ENCODE data around the gene FAN1. TPM values are rescaled to one million over a fixed set of nuclear protein-coding genes. Genes with fewer than 3 reads are reported as not detected.

The FAN1 gene
- 9.9 and 13.4 TPM in 2 replicates for total RNA-seq

DNA sequence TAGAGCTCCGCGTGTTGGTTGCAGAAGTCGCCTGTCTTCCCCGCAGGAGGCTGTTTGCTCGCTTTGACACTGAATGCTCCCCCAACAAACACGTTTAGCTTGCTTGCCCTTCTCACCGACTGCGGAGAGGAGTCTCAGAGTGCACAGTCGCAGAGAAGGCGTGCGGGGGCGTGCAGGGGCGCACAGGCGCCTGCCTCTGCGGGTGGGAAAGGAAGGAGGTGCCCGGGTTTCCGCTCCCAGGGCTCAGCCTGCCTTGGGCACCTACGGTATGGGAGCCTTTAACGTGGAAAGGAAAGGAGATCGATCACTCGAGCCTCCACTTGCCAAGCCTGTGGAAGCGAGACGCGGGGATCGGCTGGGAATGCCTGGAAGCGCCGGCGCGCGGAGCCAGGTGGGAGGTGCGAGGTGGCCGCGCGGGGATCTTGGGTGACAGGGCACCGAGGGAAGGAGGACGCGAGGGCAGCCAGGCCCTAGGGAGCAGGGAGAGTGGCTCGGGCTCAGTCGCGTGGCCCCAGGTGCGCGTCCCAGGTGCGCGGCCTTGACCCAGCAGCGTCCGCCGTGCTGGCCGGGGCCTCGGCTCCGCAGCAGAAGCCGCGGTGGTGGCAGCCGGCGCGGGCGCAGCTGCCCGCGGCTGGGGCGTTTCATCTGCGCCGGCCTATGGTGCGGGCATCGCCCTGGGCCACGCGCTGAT lies at the start of gene FAN1:
Gene FAN1 (plus strand): TSS at position 419 of the 691 bp plus-strand sequence. CDS start 749 bp downstream, outside the sequence.

DNA sequence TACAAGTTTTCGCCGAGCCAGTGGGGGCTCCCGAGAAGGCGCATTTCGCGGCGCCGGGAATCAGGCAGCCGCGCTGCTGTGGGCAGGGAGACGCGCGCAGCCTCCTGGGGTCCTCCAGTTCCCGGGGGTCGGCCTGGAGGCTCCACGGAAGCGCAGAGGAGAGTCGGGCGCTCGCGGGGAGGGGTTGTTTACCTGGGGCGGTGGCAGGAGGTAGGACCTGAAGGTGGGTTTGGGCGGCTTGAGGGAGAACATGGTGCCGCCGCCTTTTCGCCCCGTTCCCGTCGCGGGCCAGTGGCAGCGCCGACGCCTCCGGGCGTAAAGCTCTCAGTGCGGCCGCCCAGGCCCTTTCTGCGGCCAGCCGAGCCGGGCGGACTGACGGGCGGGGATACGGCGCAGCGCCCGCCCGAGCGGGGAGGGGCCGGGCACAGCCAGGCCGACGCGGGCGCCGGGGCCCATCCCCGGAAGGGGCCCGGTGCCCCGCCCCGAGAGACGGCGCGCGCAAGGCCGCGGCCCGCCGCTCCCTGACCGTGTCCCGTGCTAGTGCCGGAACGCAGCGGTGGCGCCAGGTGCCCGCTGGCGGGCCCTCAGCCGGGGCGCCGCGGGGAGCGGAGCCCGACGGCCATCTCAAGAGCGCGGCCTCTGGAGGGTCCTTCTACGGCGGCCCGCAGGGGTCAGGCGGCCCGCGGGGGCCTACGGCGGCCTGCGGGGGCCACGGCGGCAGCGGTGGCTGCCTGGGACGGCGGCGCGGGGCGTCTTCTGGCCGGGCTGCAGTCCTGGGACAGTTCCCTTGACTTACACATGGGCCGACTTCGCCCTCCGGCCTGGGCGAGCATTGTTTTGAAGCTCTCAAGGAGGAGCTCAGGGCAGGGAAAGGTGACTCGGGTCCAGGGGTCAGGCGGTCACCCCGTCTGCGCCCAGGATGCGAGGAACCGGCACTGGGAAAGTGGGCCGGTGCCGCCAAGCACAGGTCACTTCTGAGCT lies 87.8 kb downstream of the FAN1 start, which contains the start of gene MTMR10:
Gene MTMR10 (minus strand): TSS at position 374 of the 981 bp plus-strand sequence. CDS start 122 bp downstream, at position 252.

Other genes with a start within 250 kb of the FAN1 start
- 8.6 and 11.6 TPM in 2 replicates for gene MTMR10, start 87.7 kb downstream of the FAN1 start, total RNA-seq
- gene TRPM1, start 197.8 kb downstream of the FAN1 start, total RNA-seq, result not detected in 2 replicates